Right forelimb (tissue), 1 donor: Measurements from ENCODE around the gene PLEKHA7.

Source experiments
- DNase-seq: peaks from one replicate; pipeline ENCODE4 v3.0.0-alpha.2; 2018

Gene PLEKHA7

DNA sequence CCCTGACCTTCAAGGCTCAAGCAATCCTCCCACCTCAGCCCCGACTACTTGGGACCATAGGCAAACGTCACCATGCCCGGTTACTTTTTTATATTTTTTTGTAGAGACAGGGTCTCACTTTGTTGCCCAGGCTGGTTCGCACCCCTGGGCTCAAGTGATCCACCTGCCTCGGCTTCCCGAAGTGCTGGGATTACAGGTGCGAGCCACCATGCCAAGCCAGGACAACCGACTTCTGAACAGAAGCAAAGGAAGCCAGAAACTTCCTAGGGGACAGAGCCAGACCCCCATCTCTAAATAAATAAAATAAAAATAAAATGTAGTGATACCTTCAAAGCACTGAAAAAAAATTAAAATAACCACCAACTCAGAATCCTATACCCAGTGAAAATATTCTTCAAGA is 249.3 kb downstream of the PLEKHA7 start:
- no peak for DNase-seq

DNA sequence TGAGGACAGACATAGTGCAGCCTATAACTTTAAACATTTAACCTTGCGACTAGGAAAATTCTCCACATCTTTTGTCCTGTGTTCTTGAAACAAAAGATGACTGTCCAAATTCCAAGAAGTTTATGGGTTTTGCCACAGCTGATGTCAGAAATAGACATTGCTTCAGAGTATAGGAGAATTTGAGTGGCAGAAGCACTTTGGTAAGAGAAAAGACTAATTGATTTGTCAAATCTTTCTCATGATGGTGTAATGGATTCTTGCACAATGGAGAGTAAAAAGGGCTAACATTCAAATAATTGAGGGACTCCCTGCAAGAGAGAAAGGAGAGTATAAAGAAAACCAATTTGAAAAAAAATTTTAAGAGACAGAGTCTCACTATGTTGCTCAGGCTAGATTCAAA is 250.5 kb downstream of the PLEKHA7 start:
- DNase-seq = no peak

- DNase-seq = no peak
These were observed 254.2 kb downstream of the PLEKHA7 start for GRCh38 chr11:16759857-16760508.

DNA sequence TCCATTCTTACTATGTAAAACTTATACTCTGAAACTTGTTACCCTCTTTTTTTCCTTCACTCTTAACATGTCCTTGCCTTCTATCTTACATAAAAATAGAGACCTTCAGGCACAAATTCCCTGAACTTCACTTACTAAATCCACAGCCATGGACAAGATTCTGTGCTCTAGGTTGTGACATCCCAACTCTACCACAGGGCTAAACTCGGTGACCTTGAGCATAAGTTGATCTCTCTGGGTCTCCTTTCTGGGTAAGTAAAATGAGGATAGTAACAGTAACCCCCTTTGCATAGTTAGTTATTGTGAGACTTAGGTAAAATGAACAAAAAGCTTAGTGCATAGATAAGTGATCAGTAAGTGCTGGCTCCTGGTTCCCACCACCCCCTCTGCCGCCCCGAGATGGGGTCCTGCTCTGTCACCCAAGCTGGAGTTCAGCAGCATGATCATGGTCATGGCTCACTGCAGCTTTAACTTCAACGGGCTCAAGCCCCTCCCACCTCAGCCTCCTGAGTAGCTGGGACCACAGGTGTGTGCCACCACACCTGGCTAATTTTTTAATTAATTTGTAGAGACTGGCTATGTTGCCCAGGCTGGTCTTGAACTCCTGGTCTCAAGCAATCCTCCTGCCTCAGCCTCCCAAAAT is 255.7 kb downstream of the PLEKHA7 start:
- no peak for DNase-seq

GRCh38 chr11:16750417-16750816 is 263.8 kb downstream of the PLEKHA7 start:
- no peak for DNase-seq

- no peak for DNase-seq
These were observed 264.5 kb downstream of the PLEKHA7 start for GRCh38 chr11:16749666-16750065.

DNA sequence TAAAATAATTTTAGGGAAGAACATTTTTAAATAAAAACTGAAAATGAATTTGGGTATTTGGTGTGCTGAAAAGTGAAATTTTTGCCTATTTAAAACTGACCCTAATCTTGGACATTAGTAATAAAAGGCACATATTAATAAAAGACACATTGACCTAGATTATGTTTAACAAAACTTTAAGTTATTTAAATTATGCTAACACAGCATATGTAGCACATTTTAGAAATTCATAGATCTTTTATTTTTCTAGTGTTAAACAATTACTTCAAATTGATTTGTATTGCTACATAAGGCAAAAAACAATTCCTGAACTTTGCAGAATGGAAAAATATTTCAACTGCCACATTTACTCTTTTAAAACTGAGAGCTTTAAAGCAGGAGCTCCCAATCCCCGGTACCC is 265.1 kb downstream of the PLEKHA7 start:
- DNase-seq = no peak

- DNase-seq = no peak
These were observed 268.1 kb downstream of the PLEKHA7 start for GRCh38 chr11:16745950-16746605.

DNA sequence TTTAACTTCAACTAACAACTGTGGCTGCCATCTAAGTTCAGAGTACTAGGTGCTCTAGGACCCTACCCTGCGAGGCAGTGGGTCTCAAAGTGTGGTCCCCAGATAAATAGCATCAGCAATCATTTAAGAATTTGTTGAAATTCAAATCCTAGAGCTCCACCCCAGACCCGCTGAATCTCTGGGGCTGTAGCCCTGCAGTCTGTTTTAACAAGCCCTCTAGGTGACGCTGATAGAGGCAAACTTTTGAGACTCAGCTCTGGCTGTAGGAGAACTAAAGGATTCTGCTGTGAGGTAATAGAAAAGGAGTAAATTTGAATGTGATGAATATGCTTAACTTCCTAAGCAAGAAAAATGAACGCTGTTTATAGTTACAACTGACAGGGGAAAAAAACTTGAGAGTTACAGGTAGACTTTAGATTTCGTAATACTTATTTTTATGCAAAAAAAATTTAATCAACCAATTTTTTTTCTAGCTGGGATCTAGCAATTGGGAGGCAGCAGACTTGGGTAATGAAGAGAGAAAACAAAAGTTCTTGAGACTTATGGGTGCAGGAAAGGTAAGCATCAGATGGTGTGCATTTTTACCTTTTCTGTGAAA is 270.0 kb downstream of the PLEKHA7 start:
- DNase-seq = no peak

DNA sequence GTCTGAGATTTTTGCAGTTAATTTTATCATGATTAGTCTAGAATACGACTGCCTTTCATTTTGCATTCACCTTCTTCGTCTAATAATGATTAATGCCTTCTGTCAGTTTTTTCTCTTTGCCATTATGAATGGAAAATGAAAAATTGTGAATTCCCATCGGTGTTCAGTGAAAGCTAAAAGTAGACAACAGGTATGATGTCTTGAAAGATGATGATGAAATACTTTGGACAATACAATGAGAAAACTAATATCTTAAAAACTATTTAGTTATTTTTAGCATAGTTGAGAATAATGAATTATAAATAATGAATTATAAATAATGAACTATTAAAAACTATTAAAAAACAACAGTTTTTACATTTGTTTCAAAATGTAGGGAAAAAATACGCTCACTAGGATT is 270.7 kb downstream of the PLEKHA7 start:
- DNase-seq = no peak

DNA sequence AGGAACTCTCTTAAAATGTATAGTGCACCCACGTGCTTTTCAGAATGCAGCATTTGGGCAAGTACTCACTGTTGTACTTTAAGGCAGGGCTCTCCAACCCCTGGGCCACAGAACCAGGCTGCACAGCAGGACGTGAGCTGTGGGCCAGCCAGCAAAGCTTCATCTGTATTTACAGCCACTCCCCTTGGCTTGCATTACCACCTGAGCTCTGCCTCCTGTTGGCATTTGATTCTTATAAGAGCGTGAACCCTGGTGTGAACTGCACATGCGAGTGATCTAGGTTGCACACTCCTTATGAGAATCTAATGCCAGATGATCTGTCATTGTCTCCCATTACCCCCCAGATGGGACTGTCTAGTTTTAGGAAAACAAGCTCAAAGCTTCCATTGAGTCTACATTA is 272.7 kb downstream of the PLEKHA7 start:
- no peak for DNase-seq

DNA sequence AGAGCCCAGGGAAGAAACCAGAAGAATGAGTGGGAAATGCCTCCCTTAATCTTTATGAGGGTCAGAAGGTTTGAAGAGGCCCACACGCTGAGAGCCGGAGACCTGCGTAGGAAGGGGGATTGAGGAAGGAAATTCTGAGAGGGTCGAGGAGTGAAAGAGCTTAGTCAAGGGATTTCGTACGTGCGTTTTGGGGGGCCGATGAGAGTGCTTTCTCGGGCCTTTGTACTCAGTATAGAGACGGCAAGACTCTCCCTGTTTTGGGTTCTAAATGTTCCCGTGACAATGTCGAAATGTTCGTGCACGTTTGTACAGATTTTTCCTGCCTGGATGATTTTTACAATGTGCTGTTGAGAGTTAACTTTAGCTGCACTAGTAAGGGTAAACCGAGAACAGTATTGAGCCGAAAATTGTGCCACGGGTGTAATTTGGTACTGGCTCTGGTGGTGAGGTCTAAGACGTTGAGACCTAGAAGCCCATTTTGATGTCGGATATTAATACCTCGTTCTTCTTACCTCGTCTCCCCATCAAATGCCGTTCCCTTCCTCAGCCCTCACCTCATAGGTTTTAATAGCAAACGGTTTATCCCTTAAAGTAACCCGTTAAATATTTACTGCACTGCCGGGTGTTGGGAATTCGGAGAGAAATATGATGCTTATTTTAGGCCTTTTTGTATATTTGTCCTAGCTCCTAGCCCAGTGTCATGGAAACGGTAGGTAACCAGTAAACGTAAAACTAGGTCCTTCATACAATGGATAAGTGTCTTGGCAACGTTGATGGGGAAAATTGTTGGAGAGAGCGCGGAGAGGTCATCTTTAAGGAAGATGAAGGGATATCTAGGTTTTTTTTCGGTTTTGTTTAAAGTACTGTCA is 275.0 kb downstream of the PLEKHA7 start:
- no peak for DNase-seq

DNA sequence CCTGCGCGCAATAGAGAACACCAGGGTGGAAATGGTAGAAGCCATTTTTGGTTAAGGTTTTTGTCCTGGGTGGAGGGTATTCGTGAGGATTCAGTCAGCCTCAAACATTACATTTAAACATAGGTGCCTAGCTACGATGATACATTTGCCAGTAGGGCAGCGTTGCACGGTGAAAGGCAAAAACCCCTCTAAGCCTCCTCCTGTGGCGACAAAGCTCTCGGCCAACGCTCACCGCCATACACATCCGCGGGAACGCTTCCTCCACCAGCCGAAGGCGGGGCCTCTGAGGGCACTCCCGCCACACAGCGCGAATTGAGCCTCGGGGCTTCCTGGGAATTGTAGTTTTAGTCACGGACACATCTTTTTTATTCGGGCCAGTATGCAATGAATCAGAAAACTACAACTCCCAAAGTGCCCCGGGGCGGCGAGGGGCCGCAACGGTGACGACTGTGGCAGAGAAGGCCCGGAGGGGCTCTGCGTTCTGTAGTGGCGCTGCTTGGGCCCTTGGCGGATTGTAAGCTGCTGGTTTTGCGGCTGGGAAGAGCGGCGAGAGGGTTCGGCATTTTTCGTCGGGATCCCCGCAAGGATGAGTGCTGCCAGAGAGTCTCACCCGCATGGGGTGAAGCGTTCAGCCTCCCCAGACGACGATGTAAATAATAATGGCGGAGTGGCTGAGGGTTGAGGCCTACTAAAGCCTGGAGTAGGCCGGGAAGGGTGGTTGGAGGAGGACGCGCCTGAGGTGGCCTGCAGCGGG is 275.8 kb downstream of the PLEKHA7 start, which contains the start of gene C11orf58:
TSS of gene C11orf58 (plus strand) at position 455 of the 754 bp plus-strand sequence. CDS start at position 587, 132 bp downstream.
- DNase-seq = peak; percentile 99

DNA sequence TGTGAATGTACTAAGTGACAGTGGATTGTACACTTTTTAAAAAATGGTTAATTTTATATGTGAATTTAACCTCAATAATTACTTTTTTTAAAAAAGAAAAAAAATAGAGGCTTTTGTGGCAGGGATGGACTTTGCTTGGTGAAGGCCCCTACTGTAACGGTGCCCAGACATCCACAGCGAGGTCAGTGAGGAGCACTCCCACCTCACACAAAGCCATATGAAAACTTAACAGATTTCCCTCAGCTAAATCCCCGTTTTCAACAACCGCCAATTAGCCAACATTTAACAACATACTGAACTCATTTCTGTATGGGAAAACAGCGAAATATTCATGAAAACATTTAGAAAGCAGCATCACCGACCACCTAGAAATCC is 276.4 kb downstream of the PLEKHA7 start:
- DNase-seq = no peak
